ENCODE data around the gene SETD1B.
"Not testable (repeated sequence)": the region's sequence is repeated elsewhere in the genome, so short reads cannot be mapped to it uniquely, and the experiment has no call there.

SETD1B gene

DNA sequence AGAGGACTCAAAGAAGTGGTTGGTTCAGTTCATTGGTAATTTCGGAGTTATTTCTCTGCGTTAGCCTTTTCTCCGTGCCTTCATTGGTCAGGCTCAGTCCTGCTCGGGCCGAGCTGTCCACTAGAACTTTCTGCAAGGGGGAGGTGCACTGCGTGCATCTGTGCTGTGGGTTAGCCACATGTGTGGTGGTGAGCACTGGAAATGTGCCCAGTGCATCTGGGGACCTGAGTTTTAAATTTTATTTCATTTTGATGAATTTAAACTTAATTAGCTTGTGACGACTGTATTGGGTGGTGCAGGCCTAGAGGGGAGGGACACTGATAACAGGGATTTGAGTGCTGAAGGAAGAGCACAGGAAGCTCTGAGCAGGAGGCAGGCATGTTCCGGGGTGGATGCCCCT, 24.5 kb downstream of the SETD1B start:
- no peak for DNase-seq

DNA sequence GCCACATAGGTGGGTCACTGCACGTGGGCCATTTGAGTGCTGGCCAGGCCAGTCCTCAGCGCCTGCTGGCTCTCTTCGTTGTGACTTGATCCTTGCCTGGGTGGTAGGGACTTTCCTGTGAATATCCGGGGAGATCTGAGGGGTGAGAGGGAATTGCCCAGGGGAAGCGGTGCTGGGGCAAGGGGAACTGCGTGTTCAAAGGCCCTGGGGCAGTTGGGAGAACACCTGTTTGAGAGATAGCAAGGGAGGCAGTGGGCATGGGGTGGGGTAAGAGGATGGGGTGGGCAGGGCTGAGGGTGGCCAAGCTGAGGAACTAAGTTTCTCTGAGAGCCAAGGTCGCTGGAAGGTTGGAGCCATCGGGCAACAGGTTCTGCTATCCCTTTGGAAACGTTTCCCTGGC, 25.0 kb downstream of the SETD1B start:
- no peak for DNase-seq

DNA sequence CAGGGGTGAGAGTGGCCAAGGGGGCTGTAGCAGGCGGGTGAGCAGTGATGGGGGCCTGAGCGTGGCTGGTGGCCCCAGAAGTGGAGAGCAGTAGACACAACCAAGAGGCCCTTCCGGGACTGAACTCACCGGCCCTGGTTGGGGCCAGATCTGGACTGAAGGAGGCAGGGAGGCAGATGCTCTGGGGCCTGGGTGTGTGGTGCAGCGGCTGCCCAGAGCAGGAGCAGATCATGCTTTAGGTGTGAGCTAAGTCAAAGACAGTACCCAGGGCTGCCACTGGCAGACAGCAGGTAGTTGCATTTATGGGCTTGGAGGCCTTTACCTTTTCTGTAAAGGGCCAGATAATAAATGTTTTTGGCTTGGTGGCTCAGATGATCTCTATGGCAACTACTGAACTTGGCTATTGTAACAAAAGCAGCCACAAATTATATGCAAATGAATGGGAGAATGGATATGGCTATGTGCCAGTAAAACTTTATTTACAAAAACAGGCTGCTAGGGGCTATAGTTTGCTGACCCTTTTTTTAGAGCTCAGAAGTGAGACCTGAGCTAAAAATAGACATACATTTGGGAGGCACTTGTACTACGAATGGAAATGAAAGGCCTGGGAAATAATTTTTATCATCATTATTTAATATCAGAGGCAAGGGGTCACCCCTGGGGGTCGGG, 25.6 kb downstream of the SETD1B start:
- no peak for DNase-seq

DNA sequence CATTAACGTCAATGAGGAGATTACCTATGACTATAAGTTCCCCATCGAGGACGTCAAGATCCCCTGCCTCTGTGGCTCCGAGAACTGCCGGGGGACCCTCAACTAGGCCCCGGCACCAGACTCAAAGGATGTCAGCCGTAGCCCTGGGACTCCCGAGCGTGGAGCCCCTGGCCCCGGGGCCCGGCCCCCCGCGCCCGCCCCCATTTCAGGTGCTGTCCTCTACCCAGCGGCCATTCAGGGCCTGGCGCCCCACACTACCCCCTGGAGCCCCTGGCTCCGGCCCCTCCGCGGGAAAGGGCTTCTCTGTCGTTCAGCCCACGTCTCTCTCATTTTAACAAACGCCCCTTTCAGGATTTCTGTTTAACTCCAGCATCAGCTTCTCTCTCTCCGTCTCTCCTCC, 26.3 kb downstream of the SETD1B start:
- DNase-seq: no peak

DNA sequence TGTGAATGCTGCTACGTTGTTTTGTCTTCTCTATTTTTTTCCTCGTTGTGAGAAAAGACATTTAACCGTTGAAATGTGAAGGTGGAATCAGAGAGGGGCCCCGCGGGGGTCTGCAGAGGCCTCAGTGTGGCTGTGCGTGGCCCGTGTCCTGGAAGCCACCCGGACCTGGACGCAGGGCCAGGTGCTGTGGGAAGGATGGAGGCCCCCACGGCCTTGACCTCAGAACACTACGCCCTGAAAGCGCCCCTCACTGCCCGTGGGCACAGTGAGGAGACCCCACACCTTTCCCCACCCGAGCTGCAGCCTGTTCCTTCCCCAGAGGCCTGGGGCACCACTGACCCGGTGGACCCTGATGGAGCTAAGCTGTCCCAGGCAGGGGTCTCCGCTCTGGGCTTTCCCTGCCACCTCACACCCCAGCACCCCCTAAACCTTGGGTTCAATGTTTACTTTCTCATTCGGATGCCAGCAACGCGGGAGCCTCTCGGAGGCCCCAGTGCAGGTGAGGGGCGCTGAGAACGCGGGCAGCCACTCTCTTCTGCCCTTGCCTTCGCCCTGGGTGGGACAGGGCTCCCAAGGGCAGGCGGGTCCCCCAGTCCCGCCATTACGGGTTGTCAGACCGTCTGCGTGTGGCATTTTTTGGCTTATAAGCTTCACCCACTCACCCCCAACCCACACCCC, 26.9 kb downstream of the SETD1B start:
- no peak for DNase-seq

DNA sequence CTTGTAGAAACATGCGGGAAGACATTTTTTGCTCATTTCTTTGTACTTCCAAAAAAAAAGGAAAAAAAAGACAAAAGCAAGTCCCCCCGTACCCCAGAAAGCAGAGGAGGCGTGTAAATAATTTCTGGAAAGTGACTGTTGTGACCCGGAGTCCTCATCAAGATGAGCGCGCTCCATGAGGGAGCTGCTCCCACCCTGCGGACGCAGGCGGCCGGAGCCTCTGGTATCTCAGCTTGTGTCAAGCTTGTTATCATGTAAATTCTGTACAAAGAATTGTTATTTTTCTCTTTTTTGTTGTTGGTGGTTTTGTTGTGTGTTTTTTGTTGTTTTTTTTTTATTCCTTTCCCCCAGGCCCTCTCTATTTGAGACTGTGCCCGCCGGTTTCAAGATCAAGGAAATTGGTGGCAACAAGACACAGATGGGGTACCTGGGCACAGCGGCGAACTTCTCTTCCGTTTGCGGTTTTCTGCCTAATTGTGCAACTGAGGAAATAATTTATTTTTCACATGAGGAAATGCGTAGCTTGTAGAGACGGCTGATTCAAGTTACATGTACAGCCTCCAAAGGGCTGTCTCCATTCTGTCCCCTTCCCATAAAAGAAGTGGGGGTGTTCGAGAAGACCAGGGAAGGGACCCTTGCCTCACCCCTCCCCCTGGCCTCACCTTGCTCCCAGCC, 27.9 kb downstream of the SETD1B start:
- DNase-seq: no peak

DNA sequence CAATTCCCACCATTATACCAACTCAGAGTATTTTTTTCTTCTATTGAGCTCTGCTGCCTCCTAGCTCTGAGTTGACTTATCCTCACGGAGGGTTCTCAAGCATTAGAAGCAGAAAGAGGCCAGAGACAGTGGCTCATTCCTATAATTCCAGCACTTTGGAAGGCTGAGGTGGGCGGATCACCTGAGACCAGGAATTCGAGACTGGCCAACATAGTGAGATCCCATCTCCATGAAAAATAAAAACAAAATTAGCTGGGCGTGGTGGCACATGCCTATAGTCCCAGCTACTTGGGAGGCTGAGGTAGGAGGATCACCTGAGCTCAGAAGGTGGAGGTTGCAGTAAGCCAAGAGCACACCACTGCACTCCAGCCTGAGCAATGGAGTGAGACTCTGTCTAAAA, 33.9 kb downstream of the SETD1B start:
- DNase-seq: no peak

DNA sequence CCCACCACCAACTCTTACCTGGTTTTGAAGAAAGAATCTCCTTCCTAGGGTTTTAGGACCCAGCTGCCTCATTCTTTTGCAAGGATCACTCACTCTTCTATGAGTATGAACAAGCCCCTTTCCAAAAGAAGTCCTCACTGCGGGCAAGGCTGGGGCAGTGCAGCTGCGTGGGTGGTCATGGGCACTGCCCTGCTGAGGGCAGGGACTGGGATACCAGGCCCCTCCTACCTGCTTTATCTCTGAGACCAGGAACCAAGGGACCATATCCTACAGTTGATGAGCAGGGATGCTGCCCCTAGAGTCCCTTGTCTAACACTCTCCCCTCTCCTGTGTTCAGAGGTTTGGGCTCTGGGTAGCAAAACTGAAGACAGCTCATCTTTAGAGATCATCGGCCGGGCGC, 34.3 kb downstream of the SETD1B start:
- no peak for DNase-seq

DNA sequence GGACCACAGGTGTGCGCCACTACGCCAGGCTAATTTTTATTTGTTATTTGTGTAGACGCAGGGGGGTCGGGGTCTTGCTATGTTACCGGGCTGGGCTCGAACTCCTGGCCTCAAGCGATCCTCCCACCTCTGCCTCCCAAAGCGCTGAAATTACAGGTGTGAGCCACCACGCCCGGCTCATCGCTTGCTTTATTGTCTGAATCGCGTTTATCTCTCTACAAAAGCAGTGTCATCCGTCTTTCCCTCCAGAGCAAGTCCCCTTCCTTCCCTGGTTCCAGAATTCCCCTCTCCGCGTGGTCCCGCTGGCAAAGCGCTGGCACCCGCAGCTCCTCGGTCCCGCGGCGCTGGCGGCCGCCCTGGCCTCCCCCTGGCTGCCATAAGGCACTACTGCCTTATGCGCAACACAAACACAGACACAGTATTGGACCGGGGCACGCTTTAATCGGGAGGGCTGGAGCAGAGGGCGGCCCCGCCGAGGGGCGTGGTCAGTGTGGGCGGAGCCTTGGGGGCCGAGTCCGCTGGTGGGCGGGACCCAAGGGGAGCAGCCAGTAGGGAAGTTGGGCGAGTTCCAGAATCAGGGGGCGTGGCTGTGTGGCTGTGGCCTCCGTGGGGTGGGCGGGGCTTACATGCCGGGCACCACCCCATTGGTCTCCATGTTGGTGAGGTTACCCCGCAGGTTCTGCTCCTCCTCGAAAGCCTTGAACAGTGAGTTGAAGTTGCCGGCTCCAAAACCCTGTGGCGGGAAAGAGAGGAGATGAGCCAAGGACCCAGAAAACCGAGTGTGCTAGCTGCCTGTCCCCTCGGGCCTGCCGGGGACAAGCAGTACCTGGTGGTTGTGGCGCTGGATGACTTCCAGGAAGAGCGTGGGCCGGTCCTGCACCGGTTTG, 35.5 kb downstream of the SETD1B start:
- DNase-seq: peak; percentile 94

DNA sequence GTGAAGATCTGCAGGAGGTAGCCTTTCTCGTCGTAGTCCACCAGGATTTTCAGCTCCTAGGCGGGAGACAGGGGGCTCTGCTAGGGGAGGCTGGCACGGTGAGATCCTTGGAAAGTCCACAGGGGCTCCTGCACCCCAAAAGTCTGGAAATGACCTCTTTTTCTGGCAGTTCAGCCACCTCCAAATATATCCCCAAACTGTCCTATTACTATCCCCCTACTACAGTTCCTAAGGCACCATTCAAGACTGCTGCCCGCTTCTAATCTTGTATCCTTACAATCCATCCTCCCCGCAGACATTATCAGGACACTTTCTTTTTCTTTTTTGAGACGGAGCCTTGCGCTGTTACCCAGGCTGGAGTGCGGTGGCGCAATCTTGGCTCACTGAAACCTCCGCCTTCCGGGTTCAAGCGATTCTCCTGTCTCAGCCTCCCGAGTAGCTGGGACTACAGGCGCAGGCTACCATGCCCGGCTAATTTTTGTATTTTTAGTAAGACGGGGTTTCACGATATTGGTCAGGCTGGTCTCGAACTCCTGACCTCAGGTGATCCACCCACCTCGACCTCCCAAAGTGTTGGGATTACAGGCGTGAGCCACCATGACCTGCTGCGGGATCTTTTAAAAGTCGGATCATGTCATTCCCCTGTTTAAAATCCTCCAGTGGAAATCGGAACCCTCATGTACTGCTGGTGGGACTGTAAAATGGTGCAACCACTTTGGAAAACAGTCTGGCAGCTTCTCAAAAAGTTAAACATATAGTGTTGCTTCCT, 36.4 kb downstream of the SETD1B start:
- no peak for DNase-seq

DNA sequence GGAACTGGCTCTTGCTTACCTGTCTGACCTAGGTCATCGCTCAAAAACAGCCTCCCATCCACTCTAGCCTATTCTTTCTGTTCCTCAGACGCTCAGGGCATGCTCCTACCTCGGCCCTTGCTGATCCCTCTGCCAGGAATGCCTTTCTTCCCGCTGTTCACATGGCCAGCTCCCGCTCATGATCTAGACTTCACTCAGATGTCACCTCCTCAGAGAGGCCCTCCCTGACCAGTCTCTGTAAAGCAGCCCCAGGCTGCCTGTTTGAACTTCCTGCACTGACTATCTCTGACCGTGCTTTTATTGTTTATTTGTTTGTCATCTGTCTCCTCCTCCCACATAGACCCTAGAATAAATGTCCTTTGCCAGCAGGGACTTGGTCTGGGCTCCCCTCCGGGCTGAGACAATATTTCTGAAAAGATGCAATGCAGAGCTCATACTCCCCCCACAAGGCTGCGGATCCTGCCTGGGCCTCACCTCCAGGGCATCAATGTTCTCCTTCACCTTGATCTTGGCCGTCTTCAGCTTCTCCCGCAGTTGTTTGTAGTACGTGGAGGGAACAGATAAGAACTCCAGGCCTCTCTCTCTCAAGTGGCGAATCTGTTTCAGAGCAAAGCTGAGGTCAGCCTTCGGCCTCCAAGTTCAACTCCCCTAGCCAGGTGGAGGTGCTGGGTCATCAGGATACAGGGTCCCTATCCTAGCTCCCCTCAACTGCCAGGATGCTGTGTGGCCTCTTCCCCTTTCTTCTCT, 39.6 kb downstream of the SETD1B start:
- DNase-seq: no peak

DNA sequence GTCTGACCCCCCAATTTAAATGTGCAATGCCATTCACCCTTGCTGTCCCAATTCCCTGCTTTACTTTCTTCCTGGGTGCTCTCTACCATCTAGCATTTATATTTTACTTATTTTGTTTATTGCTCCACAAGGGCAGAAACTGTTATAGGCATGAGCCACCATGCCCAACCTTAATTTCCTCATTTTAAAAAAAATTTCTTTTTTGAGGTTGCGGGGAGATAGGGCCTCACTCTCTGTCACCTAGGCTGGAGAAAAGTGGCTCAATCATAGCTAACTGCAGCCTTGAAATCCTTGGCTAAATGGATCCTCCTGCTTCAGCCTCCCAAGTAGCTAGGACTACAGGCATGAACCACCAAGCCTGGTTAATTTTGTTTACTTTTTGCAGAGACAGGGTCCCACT, 41.9 kb downstream of the SETD1B start:
- DNase-seq: no peak

DNA sequence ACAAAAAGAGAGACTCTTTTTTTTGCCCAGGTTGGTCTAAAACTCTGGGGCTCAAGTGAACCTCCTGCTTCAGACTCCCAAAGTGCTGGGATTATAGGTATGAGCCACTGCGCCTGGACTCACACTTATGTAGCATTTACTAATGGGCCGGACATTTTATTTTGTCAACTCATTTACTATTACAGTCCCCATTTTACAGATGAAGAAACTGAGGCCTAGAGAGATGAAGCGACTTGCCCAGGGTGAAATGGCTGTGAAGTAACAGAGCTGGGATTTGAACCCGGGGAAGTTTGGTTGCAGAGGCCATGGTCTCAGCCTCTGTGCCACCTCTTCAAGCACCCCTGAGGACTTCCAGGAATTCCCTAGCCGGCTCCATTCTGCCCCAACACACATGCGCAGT, 45.4 kb downstream of the SETD1B start:
- no peak for DNase-seq

DNA sequence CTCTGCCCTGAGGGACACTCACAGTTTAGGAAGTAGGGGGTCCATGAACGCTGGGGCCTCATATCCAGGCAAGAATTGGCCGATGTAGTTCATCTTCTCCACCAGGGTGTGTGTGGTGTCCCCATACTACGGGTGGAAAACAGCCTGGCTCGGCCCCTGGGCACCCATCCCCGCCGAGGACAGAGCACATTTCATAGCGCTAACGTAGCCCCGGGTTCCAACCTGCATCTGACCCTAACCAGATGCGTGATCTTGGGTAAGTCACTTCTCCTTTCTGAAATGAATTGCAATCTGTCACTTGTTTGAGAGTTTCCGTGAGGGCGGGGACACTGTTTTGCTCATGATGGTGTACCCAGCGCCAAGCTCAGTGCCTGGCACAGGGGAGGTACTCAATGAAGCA, 45.9 kb downstream of the SETD1B start:
- no peak for DNase-seq

DNA sequence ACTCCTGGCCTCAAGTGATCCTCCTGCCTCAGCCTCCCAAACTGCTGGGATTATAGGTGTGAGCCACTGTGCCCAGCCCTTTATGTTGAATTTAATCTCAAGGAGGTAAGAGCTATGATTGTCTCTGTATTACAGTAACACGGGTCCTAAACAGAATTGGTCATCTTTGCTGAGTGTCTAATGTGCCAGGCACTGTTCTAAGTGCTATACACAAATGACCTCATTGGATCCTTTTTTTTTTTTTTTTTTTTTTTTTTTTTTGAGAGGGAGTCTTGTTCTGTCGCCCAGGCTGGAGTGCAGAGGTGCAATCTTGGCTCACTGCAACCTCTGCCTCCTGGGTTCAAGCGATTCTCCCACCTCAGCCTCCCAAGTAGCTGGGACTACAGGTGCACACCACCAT, 48.6 kb downstream of the SETD1B start:
- DNase-seq: not testable (repeated sequence)

DNA sequence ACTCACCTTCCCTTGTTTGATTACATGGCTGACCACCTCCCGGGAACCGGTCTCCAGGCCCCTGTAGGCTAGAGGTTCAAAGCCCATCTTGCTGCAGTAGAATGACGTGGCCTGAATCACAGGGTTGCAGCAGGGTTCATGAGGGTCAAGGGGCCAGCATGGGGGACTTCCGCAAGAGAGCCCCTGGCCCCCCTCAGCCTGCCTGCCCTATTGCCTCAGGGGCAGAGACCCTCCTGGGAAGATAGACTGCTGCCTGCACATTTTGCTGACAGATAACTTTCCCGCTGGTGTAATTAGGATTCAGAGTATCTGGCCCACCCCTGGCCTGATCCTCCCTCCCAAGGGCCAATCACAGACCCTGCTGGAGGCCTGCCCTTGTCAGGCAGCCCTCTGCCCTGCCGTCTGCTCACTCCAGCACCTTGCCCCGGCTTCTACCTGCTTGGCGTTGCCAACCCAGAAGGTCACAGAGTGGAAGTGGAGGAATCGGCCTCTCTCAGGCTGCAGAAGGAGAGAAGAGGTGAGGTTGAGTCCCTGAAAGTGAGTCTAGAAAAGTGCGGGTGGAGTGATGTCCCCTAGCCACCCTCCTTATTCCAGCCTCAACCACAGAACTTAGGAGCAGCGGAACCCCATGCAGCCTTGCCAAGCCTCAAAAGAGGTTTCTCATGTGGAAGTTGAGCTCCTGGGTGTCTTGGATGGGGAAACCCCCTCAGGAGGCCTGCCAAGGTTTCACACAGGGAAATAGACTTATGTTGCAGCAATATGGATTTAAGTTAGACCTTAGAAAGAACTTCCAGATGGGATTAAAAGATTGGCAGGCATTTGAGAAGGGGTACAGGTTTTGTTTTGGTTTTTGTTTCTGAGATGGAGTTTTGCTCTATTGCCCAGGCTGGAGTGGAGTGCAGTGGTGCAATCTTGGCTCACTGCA, 53.8 kb downstream of the SETD1B start:
- DNase-seq: no peak

DNA sequence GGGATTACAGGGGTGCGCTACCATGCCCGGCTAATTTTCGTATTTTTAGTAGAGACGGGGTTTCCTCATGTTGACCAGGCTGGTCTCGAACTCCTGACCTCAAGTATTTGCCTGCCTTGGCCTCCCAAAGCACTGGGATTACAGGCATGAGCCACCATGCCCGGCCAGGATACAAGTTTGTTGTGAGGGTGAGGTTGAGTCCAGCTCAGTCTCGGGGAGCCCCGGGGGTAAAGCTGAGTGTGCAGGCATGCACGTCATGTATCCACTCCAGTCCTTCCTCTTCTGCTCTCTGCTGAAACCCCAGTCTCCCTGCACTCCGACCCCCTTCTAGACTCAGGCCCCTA, 54.5 kb downstream of the SETD1B start:
- DNase-seq: no peak

DNA sequence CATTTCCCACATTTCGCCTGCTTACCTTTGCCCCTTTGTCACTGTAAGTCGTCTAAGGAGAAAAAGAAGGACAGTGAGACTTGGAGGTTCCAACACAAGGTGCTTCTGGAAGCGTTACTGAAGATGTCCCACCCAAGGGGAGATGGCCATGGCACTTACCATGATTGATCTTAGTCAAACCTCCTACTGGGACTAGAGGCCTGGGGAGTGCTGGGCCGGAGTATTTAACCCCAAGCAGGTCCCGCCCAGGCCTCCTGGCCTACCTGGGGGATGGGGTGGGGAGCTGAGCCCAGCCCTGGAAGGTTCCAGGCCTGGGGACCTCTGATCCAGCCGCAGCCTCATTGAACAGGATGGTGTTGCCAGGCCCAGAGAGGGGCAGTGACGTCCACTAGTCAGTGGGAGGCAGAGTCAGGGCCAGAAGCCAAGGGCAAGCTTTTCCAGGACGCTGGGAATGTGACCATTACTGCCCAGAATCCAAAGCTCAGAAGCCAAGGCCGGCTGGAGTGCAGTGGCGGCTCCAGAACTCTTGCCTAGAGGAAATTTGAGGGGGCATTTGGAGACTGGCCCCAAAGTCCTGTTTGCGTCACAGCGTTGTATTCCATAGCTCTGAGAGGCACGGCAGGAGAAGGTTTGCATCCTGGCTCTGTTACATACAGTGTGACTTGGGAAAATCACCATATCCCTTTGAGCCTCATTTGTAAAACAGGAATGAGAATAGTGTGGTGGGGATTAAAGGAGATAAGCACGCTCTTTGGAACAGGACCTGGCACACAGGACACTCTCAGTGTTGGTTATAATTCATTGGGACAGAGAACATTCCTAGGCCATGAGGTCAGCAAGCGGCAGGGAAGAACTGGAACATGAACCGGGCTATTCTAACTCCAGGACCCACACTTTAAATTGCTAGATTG, 55.1 kb downstream of the SETD1B start, which contains the start of gene HPD:
Gene HPD (minus strand): TSS at position 198 of the 911 bp plus-strand sequence. CDS start 36 bp downstream, at position 162.
- DNase-seq: no peak

DNA sequence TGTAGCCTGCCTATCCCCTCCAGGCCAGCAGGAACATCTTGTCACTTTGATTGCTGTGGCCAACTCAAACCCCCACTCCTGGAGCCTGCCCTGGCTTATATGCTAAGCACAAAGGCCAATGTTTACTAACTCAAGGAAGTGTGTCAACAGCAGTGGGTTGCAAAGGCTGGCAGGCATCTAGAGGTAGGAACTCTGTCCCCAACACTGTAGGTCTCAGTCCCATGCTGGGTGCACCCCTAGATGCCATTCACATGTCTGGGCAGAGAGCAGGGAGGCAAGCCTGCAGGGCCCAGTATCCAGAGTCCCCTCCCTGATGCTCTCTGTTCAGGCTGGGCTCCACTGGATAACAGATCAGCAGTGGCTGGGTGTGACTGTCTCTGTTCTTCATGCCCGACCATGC, 56.4 kb downstream of the SETD1B start:
- DNase-seq: no peak

DNA sequence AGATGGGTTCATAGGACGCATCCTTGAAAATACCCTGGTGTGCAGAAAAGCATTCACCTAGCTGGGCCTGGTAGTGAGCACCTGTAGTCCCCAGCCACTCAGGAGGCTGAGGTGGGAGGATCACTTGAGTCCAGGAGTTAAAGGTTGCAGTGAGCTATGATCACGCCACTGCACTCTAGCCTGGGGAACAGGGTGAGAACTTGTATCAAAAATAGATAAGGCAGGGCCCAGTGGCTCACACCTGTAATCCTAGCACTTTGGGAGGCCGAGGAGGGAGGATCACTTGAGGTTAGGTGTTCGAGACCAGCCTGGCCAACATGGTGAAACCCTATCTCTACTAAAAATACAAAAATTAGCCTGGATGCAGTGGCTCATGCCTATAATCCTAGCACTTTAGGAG, 56.9 kb downstream of the SETD1B start:
- not testable (repeated sequence) for DNase-seq

Measured in DMS153 (cell line).